ENCODE measurements around the gene NUDT8. TPM values are rescaled to one million over a fixed set of nuclear protein-coding genes. Genes with fewer than 3 reads are reported as not detected.

NUDT8 gene
- polyA plus RNA-seq, 1 donor = 14.6 TPM

Other genes with a start within 250 kb of the NUDT8 start
- gene RAD9A, start 238.0 kb downstream of the NUDT8 start, polyA plus RNA-seq = 22.1 TPM
- gene PPP1CA, start 228.1 kb downstream of the NUDT8 start, polyA plus RNA-seq = 112 TPM
- 3.7 TPM for gene TBC1D10C, start 225.9 kb downstream of the NUDT8 start, polyA plus RNA-seq
- 4.7 TPM for gene CARNS1, start 214.3 kb downstream of the NUDT8 start, polyA plus RNA-seq
- gene RPS6KB2, start 201.4 kb downstream of the NUDT8 start, polyA plus RNA-seq = 40.3 TPM
- 6.8 TPM for gene PTPRCAP, start 192.3 kb downstream of the NUDT8 start, polyA plus RNA-seq
- 93.4 TPM for gene CORO1B, start 186.5 kb downstream of the NUDT8 start, polyA plus RNA-seq
- not detected for gene GPR152, start 177.2 kb downstream of the NUDT8 start, polyA plus RNA-seq
- gene CABP4, start 174.6 kb downstream of the NUDT8 start, polyA plus RNA-seq = 0.90 TPM
- 63.0 TPM for gene TMEM134, start 160.7 kb downstream of the NUDT8 start, polyA plus RNA-seq
- 48.0 TPM for gene AIP, start 146.9 kb downstream of the NUDT8 start, polyA plus RNA-seq
- gene PITPNM1, start 124.6 kb downstream of the NUDT8 start, polyA plus RNA-seq = 54.1 TPM
- gene CDK2AP2, start 121.8 kb downstream of the NUDT8 start, polyA plus RNA-seq = 105 TPM
- 0.07 TPM for gene CABP2, start 106.5 kb downstream of the NUDT8 start, polyA plus RNA-seq
- 848 TPM for gene GSTP1, start 46.1 kb downstream of the NUDT8 start, polyA plus RNA-seq
- 191 TPM for gene NDUFV1, start 23.0 kb downstream of the NUDT8 start, polyA plus RNA-seq
- 4.9 TPM for gene TBX10, start 9.8 kb upstream of the NUDT8 start, polyA plus RNA-seq
- 86.6 TPM for gene ACY3, start 20.8 kb upstream of the NUDT8 start, polyA plus RNA-seq
- gene ALDH3B2, start 44.7 kb upstream of the NUDT8 start, polyA plus RNA-seq = not detected

Data from large intestine (tissue), 1 donor.